ENCODE data around the gene CD96.

The CD96 gene

DNA sequence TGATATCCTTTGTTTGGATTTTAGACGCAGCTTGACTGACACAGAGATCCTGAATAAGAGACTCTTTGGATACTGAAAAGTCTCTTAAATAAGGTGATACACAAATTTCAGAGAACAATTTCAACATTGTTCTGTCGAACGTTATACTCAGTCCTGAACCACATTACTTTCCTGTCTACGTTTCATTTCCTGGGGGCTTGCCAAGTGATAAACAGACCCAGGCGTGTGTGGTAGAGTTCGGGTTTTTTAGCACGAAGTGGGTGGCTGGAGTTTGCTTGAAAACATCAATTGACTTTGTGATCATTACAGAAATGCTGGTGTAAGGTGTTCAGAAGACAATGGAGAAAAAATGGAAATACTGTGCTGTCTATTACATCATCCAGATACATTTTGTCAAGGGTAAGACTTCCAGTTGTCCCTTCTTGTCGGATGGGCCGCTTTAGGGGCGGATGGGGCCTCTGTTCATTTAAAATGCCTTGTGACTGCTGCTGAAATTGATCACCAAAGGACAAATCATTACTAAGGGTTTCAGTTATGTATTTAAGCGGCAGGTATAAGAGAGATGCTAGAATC lies at the start of gene CD96:
CD96 (plus strand) TSS at position 287 of the 573 bp plus-strand sequence; CDS start at position 339, 52 bp downstream.
- H3K4me3 ChIP-seq (ENCODE audit: low read depth, low read length), result no peak within 1 kb of the TSS
- DNase-seq (ENCODE audit: low read depth), result no peak
- TF ChIP-seq, protein P1, sequence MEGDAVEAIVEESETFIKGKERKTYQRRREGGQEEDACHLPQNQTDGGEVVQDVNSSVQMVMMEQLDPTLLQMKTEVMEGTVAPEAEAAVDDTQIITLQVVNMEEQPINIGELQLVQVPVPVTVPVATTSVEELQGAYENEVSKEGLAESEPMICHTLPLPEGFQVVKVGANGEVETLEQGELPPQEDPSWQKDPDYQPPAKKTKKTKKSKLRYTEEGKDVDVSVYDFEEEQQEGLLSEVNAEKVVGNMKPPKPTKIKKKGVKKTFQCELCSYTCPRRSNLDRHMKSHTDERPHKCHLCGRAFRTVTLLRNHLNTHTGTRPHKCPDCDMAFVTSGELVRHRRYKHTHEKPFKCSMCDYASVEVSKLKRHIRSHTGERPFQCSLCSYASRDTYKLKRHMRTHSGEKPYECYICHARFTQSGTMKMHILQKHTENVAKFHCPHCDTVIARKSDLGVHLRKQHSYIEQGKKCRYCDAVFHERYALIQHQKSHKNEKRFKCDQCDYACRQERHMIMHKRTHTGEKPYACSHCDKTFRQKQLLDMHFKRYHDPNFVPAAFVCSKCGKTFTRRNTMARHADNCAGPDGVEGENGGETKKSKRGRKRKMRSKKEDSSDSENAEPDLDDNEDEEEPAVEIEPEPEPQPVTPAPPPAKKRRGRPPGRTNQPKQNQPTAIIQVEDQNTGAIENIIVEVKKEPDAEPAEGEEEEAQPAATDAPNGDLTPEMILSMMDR (IDR thresholded peaks at IDR 0.05; ENCODE audit: low read depth, low read length, missing control alignments), result no peak

GRCh38 chr3:111493276-111493675 lies 48.7 kb upstream of the CD96 start:
- H3K4me3 ChIP-seq (ENCODE audit: low read depth, low read length), result no peak overlapping the region
- no peak for DNase-seq (ENCODE audit: low read depth)
- TF ChIP-seq, protein P1 (IDR thresholded peaks at IDR 0.05; ENCODE audit: low read depth, low read length, missing control alignments), result no peak

DNA sequence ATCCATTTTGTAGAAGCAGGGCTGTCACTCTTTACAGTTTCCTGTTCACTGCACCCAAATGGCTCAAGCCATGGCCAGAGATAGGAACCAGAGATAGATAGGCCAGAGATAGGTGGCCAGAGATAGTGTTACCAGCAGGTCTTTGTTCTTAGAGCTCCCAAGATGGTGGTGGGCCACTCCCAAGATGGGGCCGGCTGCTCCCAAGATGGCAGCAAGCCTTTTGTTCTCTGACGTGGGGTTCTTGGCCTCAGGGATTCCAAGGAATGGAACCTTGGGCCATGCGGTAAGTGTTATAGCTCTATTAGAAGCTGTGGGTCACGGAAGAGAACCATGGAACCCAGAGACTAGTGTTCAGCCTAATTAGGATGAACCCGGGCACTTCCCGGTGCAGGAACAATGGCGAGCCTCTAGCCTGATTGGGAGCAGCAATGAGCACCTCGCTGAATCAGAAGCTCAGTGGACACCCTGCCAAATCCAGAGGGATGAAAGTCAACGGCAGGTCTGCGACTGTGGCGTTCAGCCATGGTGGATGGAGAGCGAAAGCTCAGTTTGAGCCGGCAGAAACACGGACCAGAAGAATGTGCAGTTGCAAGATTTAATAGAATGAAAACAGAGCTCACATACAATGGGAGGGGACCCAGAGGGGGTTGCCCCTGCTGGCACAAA lies 45.0 kb upstream of the CD96 start:
- no peak overlapping the region for H3K4me3 ChIP-seq (ENCODE audit: low read depth, low read length)
- TF ChIP-seq, protein P1 (IDR thresholded peaks at IDR 0.05; ENCODE audit: low read depth, low read length, missing control alignments), result no peak
- no peak for DNase-seq (ENCODE audit: low read depth)

- DNase-seq (ENCODE audit: low read depth), result no peak
- H3K4me3 ChIP-seq (ENCODE audit: low read depth, low read length), result no peak overlapping the region
- TF ChIP-seq, protein P1 (IDR thresholded peaks at IDR 0.05; ENCODE audit: low read depth, low read length, missing control alignments), result no peak
These were observed 44.0 kb upstream of the CD96 start for GRCh38 chr3:111498022-111498421.

GRCh38 chr3:111506435-111506834 lies 35.6 kb upstream of the CD96 start:
- H3K4me3 ChIP-seq (ENCODE audit: low read depth, low read length), result no peak overlapping the region

DNA sequence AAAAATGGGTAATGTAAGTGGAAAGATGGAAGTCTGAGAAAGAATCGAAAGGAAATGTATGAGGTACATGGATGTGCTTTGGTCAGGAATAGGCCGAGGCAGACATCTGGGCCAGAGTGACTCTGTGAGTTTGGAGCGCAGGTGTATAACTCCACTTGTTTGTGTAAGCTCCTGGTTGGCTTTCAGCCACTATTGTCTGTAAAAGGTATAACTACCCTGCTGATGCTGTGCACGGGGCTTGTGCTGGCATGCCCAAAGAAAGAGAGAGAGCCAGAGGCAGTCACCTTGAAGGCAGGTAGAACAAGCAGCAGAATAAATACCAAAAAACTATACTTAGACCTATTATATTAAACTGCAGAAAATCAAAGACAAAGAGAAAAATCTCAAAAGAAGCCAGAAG lies 32.7 kb upstream of the CD96 start:
- TF ChIP-seq, protein P1 (IDR thresholded peaks at IDR 0.05; ENCODE audit: low read depth, low read length, missing control alignments), result no peak
- no peak overlapping the region for H3K4me3 ChIP-seq (ENCODE audit: low read depth, low read length)
- no peak for DNase-seq (ENCODE audit: low read depth)

More at GRCh38 chr3:111506435-111506834, 35.6 kb upstream of the CD96 start:
- DNase-seq (ENCODE audit: low read depth), result no peak
- TF ChIP-seq, protein P1 (IDR thresholded peaks at IDR 0.05; ENCODE audit: low read depth, low read length, missing control alignments), result no peak

DNA sequence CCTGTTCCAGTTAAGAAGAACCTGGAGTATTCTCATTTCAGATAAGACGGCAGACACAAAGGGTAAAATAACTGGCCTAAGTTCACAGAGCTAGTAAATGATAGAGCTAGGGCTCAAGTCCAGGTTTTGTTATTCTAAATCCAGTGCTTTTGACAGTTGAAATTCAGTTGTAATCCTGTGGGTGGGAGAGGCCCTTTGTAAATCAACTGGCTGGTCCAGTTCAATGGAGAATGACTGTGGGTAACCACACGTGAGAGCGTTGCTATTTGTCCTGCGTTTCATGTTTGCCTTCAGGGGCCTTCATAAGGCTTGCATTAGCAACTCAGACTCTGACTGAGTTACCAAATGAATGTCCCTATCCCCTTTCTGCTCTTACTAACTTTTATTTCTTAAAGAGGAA lies 24.2 kb upstream of the CD96 start:
- H3K4me3 ChIP-seq (ENCODE audit: low read depth, low read length), result no peak overlapping the region
- DNase-seq (ENCODE audit: low read depth), result no peak
- TF ChIP-seq, protein P1 (IDR thresholded peaks at IDR 0.05; ENCODE audit: low read depth, low read length, missing control alignments), result no peak
